SU-DHL-6 (cell line): ENCODE data around the gene ITPR3.

Experiments
- EZH2phosphoT487 ChIP-seq: fragments of 200-600 bp; sonication (generic), shearing (Covaris generic); conservative IDR thresholded peaks from 2 replicates; pipeline ENCODE4 v1.6.1; 2018; ENCODE audit warnings: mild to moderate bottlenecking, antibody characterized with exemption, low read length, moderate library complexity, mixed read lengths
- TF ChIP-seq, protein P1 (sequence below): fragments of 200-600 bp; sonication (generic); IDR thresholded peaks from one replicate; pipeline ENCODE4 v1.5.1; 2017; ENCODE audit warnings: antibody characterized with exemption, mild to moderate bottlenecking, low read length, moderate library complexity; ENCODE audit not compliant: insufficient read depth, poor library complexity, severe bottlenecking

DNA sequence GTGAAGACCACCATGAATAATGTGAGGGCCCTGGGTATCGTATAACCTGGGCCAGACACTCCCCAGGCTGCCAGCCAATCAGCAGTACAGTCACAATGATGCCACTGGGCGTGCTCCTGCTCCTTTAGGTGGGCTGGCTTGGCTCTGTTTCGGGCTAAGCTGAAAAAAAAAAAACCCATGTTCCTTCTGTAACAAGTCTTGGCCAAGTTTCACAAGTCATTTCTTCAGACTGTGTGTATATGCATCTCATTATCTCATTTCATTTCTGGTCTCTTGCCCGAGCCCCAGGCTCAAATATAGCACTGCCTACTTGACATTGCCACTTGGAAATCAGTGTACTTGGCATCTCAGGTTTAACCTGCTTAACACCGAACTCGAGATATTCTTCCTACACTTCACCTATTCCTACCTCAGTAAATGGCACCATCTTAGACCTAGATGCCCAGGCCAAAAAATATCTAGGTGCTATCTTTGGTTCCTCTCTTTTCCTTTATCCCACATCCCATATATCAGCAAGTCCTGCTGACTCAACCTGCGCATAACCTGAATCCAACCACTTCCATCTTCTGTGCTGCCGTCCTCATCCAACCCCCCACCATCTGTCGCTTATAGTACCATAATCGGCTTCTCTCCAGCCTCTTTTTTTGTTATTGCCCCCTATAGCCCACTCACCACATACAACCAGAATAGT lies 88.6 kb downstream of the ITPR3 start:
- TF ChIP-seq, protein P1, sequence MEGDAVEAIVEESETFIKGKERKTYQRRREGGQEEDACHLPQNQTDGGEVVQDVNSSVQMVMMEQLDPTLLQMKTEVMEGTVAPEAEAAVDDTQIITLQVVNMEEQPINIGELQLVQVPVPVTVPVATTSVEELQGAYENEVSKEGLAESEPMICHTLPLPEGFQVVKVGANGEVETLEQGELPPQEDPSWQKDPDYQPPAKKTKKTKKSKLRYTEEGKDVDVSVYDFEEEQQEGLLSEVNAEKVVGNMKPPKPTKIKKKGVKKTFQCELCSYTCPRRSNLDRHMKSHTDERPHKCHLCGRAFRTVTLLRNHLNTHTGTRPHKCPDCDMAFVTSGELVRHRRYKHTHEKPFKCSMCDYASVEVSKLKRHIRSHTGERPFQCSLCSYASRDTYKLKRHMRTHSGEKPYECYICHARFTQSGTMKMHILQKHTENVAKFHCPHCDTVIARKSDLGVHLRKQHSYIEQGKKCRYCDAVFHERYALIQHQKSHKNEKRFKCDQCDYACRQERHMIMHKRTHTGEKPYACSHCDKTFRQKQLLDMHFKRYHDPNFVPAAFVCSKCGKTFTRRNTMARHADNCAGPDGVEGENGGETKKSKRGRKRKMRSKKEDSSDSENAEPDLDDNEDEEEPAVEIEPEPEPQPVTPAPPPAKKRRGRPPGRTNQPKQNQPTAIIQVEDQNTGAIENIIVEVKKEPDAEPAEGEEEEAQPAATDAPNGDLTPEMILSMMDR, result no peak
- no peak for TF ChIP-seq EZH2phosphoT487
